B cell (primary cell): ENCODE data around the gene GOLGA6L22.
"Not testable (repeated sequence)": the region's sequence is repeated elsewhere in the genome, so short reads cannot be mapped to it uniquely, and the experiment has no call there.

ENCODE experiments used
- CTCF ChIP-seq: fragments of 200-600 bp; IDR thresholded peaks from one replicate; pipeline ENCODE4 v1.8.0; 2022; ENCODE audit warnings: antibody characterized with exemption, mild to moderate bottlenecking
- EZH2 ChIP-seq: IDR thresholded peaks from 2 replicates; pipeline ENCODE4 v1.6.1; 2012; ENCODE audit warnings: borderline replicate concordance, low read depth, mild to moderate bottlenecking, moderate library complexity, low read length; ENCODE audit not compliant: insufficient read depth, poor library complexity, severe bottlenecking

DNA sequence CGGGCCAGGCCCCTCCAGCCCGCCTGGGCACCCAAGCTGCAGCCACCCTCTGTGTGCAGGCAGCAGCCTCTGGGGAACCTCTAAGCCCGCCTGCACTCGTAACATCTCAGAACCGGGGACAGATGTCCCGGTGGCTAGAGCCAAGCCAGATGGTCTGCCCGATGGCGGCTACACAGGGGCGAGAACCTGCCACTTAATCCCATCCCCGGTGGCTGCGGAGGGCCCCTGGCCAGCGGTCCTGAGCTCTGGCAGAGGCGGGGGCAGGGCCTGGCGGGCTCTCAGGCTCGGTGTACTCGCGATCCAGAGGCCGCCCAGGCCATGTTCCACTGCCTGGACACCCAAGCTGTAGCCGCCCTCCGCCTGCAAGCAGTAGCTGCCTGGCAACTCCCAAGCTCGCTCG lies 40.9 kb upstream of the GOLGA6L22 start:
- TF ChIP-seq EZH2, CTCF: not testable (repeated sequence)
